Uterus (tissue), 4 donors: ENCODE results near the gene C1QTNF1. TPM values are rescaled to one million over a fixed set of nuclear protein-coding genes. Genes with fewer than 3 reads are reported as not detected.

Source experiments
- DNase-seq, 2 donors: peaks; one replicate each; pipeline ENCODE4 v3.0.0-alpha.2; 2019 to 2020
- H3K27ac ChIP-seq, 2 donors: fragments of 200-600 bp; sonication (generic); 1 replicate in 1 of 2; 2 replicates in 1 of 2; pipeline ENCODE4 v1.5.1; 2016 to 2018
- H3K27me3 ChIP-seq, 2 donors: fragments of 200-600 bp; sonication (generic); one replicate each; pipeline ENCODE4 v1.5.1; 2018 to 2019; ENCODE audit warnings: control low read depth in 1 of 2
- H3K36me3 ChIP-seq, 2 donors: fragments of 200-600 bp; sonication (generic); one replicate each; pipeline ENCODE4 v1.5.1; 2019; ENCODE audit warnings: control low read depth in 1 of 2
- H3K4me1 ChIP-seq, 2 donors: fragments of 200-600 bp; sonication (generic); one replicate each; pipeline ENCODE4 v1.5.1; 2018 to 2019; ENCODE audit warnings: control low read depth in 1 of 2
- H3K4me3 ChIP-seq, 2 donors: fragments of 200-600 bp; sonication (generic); 1 replicate in 1 of 2; 2 replicates in 1 of 2; pipeline ENCODE4 v1.5.1; 2018 to 2019; ENCODE audit warnings: mild to moderate bottlenecking in 1 of 2
- H3K9me3 ChIP-seq, 2 donors: fragments of 200-600 bp; sonication (generic); one replicate each; pipeline ENCODE4 v1.5.1; 2019; ENCODE audit warnings: control low read depth in 1 of 2
- CTCF ChIP-seq, 4 experiments: fragments of 200-600 bp in 2 of 4; fragments of 450-650 bp in 2 of 4; sonication (generic) in 2 of 4; IDR thresholded peaks; one replicate each; pipeline ENCODE4 v1.5.1; 2016 to 2019; ENCODE audit warnings: antibody characterized with exemption in 4 of 4, mild to moderate bottlenecking in 2 of 4, moderate library complexity in 1 of 4
- POLR2A ChIP-seq, 2 donors: fragments of 450-650 bp; IDR thresholded peaks; one replicate each; pipeline ENCODE4 v1.6.1; 2016; ENCODE audit warnings: antibody characterized with exemption in 2 of 2, mild to moderate bottlenecking in 1 of 2, moderate library complexity in 1 of 2
- intact Hi-C: fragments of 100-400 bp; cut with DNase I; formaldehyde crosslinking; loops from one replicate; pipeline ENCODE4 v1.15.1; 2023; ENCODE audit warnings: low total_unique reads
- total RNA-seq, 4 donors: library from RNA; depleted of rRNA in 3 of 4; stranded (reverse); fragments of >200 nt in 3 of 4; gene quantifications; one replicate each; pipeline versions ENCODE4 v1.1.0 to v1.2.4, GENCODE V29; 2014 to 2023
- donor health status: DM: yes; HTN: yes; CAD: no.

The C1QTNF1 gene
- total RNA-seq, 4 donors from 2014 or later: 2.9 to 80.8 (median 39.6) TPM

DNA sequence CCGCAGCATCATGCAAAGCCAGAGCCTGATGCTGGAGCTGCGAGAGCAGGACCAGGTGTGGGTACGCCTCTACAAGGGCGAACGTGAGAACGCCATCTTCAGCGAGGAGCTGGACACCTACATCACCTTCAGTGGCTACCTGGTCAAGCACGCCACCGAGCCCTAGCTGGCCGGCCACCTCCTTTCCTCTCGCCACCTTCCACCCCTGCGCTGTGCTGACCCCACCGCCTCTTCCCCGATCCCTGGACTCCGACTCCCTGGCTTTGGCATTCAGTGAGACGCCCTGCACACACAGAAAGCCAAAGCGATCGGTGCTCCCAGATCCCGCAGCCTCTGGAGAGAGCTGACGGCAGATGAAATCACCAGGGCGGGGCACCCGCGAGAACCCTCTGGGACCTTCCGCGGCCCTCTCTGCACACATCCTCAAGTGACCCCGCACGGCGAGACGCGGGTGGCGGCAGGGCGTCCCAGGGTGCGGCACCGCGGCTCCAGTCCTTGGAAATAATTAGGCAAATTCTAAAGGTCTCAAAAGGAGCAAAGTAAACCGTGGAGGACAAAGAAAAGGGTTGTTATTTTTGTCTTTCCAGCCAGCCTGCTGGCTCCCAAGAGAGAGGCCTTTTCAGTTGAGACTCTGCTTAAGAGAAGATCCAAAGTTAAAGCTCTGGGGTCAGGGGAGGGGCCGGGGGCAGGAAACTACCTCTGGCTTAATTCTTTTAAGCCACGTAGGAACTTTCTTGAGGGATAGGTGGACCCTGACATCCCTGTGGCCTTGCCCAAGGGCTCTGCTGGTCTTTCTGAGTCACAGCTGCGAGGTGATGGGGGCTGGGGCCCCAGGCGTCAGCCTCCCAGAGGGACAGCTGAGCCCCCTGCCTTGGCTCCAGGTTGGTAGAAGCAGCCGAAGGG is 24.2 kb downstream of the C1QTNF1 start:
- intact Hi-C loops: no loop called here
- no peak for DNase-seq
- no peak for TF ChIP-seq CTCF (IDR thresholded peaks at IDR 0.05)
- H3K27ac ChIP-seq: peak overlapping the region in 1 of 2 donors; percentile 72
- no peak overlapping the region for H3K4me3 ChIP-seq
- H3K36me3 ChIP-seq: no peaks in the 10 kb centered on the region
- H3K4me1 ChIP-seq: no peaks in the 10 kb centered on the region
- H3K9me3 ChIP-seq: no peaks in the 10 kb centered on the region
- H3K27me3 ChIP-seq: no peaks in the 10 kb centered on the region

DNA sequence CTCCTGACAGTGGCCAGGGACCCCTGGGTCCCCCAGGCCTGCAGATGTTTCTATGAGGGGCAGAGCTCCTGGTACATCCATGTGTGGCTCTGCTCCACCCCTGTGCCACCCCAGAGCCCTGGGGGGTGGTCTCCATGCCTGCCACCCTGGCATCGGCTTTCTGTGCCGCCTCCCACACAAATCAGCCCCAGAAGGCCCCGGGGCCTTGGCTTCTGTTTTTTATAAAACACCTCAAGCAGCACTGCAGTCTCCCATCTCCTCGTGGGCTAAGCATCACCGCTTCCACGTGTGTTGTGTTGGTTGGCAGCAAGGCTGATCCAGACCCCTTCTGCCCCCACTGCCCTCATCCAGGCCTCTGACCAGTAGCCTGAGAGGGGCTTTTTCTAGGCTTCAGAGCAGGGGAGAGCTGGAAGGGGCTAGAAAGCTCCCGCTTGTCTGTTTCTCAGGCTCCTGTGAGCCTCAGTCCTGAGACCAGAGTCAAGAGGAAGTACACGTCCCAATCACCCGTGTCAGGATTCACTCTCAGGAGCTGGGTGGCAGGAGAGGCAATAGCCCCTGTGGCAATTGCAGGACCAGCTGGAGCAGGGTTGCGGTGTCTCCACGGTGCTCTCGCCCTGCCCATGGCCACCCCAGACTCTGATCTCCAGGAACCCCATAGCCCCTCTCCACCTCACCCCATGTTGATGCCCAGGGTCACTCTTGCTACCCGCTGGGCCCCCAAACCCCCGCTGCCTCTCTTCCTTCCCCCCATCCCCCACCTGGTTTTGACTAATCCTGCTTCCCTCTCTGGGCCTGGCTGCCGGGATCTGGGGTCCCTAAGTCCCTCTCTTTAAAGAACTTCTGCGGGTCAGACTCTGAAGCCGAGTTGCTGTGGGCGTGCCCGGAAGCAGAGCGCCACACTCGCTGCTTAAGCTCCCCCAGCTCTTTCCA is 25.1 kb downstream of the C1QTNF1 start:
- Histone ChIP-seq H3K27ac (no peak overlapping the region), H3K4me3 (no peak overlapping the region), H3K36me3 (no peaks in the 10 kb centered on the region), H3K27me3 (no peaks in the 10 kb centered on the region), H3K4me1 (no peaks in the 10 kb centered on the region), H3K9me3 (no peaks in the 10 kb centered on the region)
- no peak for DNase-seq
- intact Hi-C loops: no loop called here
- TF ChIP-seq CTCF (IDR thresholded peaks at IDR 0.05): no peak
- TF ChIP-seq POLR2A (IDR thresholded peaks at IDR 0.05): no peak

GRCh38 chr17:79049821-79050220 is 25.9 kb downstream of the C1QTNF1 start:
- no peak for DNase-seq
- no peaks in the 10 kb centered on the region for H3K36me3 ChIP-seq
- H3K4me3 ChIP-seq: no peak overlapping the region
- intact Hi-C loops: no loop called here
- no peaks in the 10 kb centered on the region for H3K9me3 ChIP-seq
- H3K27ac ChIP-seq: no peak overlapping the region
- TF ChIP-seq POLR2A (IDR thresholded peaks at IDR 0.05) (no peak), CTCF (IDR thresholded peaks at IDR 0.05) (no peak)
- no peaks in the 10 kb centered on the region for H3K4me1 ChIP-seq
- no peaks in the 10 kb centered on the region for H3K27me3 ChIP-seq

DNA sequence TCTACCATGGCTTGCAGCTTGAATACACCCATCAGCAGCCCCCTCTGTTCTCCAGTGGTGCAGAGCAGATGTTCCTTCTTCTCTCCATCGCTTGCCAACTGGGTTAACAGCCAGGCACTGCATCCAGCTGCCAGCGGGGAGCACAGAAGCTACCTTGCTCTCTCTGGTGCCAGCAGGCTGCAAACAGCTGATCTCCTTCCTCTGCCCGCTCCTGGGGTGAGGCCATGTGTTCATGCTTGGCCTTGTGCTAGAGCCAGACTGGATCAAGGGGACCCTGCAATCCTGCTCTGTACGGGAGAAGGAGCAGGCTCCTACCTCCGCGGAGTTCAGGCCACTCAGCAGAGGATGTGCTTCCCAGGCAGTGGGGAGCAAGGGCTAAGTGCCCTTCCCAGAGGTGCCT is 26.6 kb downstream of the C1QTNF1 start:
- Histone ChIP-seq H3K4me1 (no peaks in the 10 kb centered on the region), H3K36me3 (no peaks in the 10 kb centered on the region), H3K4me3 (no peak overlapping the region), H3K27me3 (no peaks in the 10 kb centered on the region), H3K27ac (no peak overlapping the region), H3K9me3 (no peaks in the 10 kb centered on the region)
- TF ChIP-seq CTCF (IDR thresholded peaks at IDR 0.05): no peak
- no peak for TF ChIP-seq POLR2A (IDR thresholded peaks at IDR 0.05)
- no peak for DNase-seq
- intact Hi-C loops: no loop called here

DNA sequence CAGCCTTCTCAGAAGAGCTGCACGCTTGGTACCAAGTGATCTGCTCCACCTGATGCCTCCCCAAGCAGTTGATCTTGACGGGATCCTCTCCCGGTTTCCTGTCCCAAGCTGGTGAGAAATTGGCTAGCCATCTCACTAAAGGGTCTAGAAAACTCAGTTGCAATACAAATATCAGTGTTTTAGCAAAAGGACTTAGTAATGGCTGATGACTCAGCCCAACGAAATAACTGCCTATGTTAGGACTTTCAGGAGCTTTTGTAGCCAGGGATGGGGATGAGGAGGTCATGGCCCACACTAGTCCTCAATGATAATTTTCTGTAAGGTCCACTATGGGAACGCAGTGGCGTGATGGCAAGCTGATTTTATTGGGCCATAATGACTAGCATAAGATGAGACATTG is 27.3 kb downstream of the C1QTNF1 start:
- Histone ChIP-seq H3K27me3 (no peaks in the 10 kb centered on the region), H3K4me3 (no peak overlapping the region), H3K9me3 (no peaks in the 10 kb centered on the region), H3K36me3 (no peaks in the 10 kb centered on the region), H3K27ac (no peak overlapping the region), H3K4me1 (no peaks in the 10 kb centered on the region)
- DNase-seq: no peak
- intact Hi-C loops: no loop called here
- no peak for TF ChIP-seq CTCF (IDR thresholded peaks at IDR 0.05)
- TF ChIP-seq POLR2A (IDR thresholded peaks at IDR 0.05): no peak
